Measurements from ENCODE around the gene TSSK3. TPM values are rescaled to one million over a fixed set of nuclear protein-coding genes. Genes with fewer than 3 reads are reported as not detected.

TSSK3 gene
- total and polyA plus RNA-seq, 2 donors (not counting 3 experiments of a cell fraction or from before 2014, with no cell fraction given), result 0.42 to 0.65 TPM

DNA sequence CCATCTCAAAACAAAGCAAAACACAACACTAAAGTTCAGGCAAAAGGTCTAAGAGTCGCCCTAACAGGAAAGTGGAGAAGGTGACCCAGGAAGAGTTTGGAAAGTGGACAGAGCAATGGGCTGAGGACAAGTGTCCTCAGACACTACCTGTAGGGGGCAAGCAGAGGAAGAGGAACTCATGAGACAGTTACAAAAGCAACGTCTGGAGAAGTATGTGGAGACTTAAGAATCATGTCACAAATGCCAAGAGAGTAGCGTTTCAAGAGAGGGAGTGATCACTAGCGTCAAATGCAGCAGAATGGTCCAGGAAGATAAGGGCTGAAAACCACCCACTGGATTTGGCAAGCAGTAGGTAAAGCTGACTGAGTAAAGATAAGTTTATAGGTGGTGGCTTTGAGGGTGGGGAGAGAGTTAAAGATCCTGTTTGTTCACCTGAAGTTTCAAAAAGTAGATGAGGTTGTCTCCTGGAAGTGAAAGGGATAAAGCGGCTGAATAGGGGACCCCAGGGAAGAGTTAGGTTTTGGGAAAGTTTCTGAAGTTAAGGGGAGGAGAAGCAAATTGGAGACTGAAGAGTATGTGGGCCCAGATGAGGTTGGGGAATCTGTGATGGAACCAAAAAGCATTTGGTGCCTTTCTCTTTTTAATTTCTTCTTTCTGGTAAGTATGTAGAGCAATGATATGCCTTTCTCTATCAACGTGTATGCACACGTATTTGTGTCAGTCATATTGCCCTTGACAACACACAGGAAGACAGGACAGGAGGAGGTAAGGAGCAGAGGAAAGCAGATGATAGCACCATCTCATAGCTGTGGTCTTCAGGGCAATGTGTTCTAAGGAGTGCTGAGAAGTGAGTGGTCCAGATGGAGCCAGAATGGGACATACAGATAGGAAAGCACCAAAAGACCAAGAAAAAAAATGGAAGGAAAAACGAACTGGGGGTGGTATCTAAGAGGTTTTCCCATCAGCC, 28.8 kb downstream of the TSSK3 start:
- H4K20me1 ChIP-seq (replicated peaks; ENCODE audit: control insufficient read depth, extremely low read depth, insufficient read depth, low read length), result no peaks in the 10 kb centered on the region
- dilution Hi-C loops (cut with MboI; ENCODE audit: extremely low pct_ligation_motif_present, low sequenced_read_pairs) (no loop called here), intact Hi-C loops (cut with micrococcal nuclease) (loop anchor here (5.0 kb wide), 1 partner anchor 284 kb away; the partner anchor contains the start of gene KPNA6)
- H3K9me3 ChIP-seq (replicated peaks; ENCODE audit: control insufficient read depth, insufficient read depth, low read length), result no peaks in the 10 kb centered on the region
- POLR2A ChIA-PET, result no interaction called here
- BruUV-seq (replicated peaks), result no TSS peak
- H3K36me3 ChIP-seq (ENCODE audit: control insufficient read depth in 2 of 2, extremely low read depth in 1 of 2, insufficient read depth in 2 of 2, low read length in 2 of 2), result peaks cover 6 to 23% of the 10 kb centered on the region in 2 experiments
- peaks cover 13% of the 10 kb centered on the region for H3K79me2 ChIP-seq (ENCODE audit: control insufficient read depth, insufficient read depth, low read length)
- H3K4me1 ChIP-seq (ENCODE audit: control insufficient read depth, extremely low read depth, insufficient read depth, low read length), result peaks cover 15% of the 10 kb centered on the region
- FAIRE-seq (no peak), DNase-seq (ENCODE audit: low read depth, low spot score) (no peak)
- H2AFZ ChIP-seq (ENCODE audit: low read depth, low read length), result no peak overlapping the region
- H3K27ac ChIP-seq (ENCODE audit: insufficient read depth, low read depth, low read length), result no peak overlapping the region
- H3K4me3 ChIP-seq (replicated peaks in 1 of 3; ENCODE audit: insufficient read depth in 1 of 3, low read depth in 1 of 3, low read length in 3 of 3), result no peak overlapping the region
- no peaks in the 10 kb centered on the region for H3K27me3 ChIP-seq (ENCODE audit: control insufficient read depth in 2 of 2, insufficient read depth in 2 of 2, low read length in 2 of 2)
- no peak overlapping the region for H3K9ac ChIP-seq (replicated peaks; ENCODE audit: extremely low read depth, insufficient read depth, low read length)
- H3K9me1 ChIP-seq (replicated peaks; ENCODE audit: control insufficient read depth, extremely low read depth, insufficient read depth, low read length), result no peaks in the 10 kb centered on the region
- H3K4me2 ChIP-seq (ENCODE audit: insufficient read depth, low read length), result no peak overlapping the region
- CTCF ChIA-PET, result interaction anchor here (0.7 kb wide), 1 partner anchor 9 kb away, joined by 3 read pairs; no protein-coding TSS in a partner anchor
- TF ChIP-seq JUN (IDR thresholded peaks at IDR 0.05; ENCODE audit: borderline replicate concordance, insufficient read depth, insufficient read length, low read depth) (no peak), EZH2 (IDR thresholded peaks at IDR 0.05; ENCODE audit: borderline replicate concordance, low read depth, low read length, severe bottlenecking) (no peak), MYC (IDR thresholded peaks at IDR 0.05; ENCODE audit: low read depth, low read length) (no peak), FOS (IDR thresholded peaks at IDR 0.05; ENCODE audit: borderline replicate concordance, insufficient read depth, low read length) (no peak), POLR2A (IDR thresholded peaks at IDR 0.05; ENCODE audit: low read depth, low read length) (no peak), POLR2AphosphoS5 (IDR thresholded peaks at IDR 0.05; ENCODE audit: insufficient read depth, low read depth, low read length) (no peak), GATA2 (IDR thresholded peaks at IDR 0.05; ENCODE audit: insufficient read depth, insufficient read length, low read depth, low read length) (no peak)
- TF ChIP-seq, protein P1, sequence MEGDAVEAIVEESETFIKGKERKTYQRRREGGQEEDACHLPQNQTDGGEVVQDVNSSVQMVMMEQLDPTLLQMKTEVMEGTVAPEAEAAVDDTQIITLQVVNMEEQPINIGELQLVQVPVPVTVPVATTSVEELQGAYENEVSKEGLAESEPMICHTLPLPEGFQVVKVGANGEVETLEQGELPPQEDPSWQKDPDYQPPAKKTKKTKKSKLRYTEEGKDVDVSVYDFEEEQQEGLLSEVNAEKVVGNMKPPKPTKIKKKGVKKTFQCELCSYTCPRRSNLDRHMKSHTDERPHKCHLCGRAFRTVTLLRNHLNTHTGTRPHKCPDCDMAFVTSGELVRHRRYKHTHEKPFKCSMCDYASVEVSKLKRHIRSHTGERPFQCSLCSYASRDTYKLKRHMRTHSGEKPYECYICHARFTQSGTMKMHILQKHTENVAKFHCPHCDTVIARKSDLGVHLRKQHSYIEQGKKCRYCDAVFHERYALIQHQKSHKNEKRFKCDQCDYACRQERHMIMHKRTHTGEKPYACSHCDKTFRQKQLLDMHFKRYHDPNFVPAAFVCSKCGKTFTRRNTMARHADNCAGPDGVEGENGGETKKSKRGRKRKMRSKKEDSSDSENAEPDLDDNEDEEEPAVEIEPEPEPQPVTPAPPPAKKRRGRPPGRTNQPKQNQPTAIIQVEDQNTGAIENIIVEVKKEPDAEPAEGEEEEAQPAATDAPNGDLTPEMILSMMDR (IDR thresholded peaks at IDR 0.05; ENCODE audit: extremely low read depth in 1 of 2, insufficient read depth in 1 of 2, low read depth in 1 of 2, low read length in 2 of 2), result no peak
- TF ChIP-seq, protein P2, sequence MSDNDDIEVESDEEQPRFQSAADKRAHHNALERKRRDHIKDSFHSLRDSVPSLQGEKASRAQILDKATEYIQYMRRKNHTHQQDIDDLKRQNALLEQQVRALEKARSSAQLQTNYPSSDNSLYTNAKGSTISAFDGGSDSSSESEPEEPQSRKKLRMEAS (IDR thresholded peaks at IDR 0.05; ENCODE audit: insufficient read depth, insufficient read length), result no peak
